HCT116 (cell line): ENCODE data around the gene ZNF606. TPM values are rescaled to one million over a fixed set of nuclear protein-coding genes. Genes with fewer than 3 reads are reported as not detected.

Source experiments
- ATAC-seq: fragments of 200-7000 bp; cut with Tn5 transposase; 2 replicates; pipeline ENCODE4 v1.9.1; 2020; ENCODE audit warnings: mild to moderate bottlenecking, moderate library complexity
- BruUV-seq: library from RNA; stranded (reverse); fragments of 400-500 nt; replicated peaks from 2 replicates; lab custom pipeline; 2021; lab: Mats Ljungman, UMichigan
- CTCF ChIA-PET: fragments of 300-600 bp; sonication (Branson Sonifier 250); formaldehyde crosslinking; loops from one replicate; lab custom pipeline; 2021; ENCODE audit warnings: antibody characterized with exemption; lab: Charles Lee
- POLR2A ChIA-PET: fragments of 300-600, 350-600 bp; sonication (Branson Sonifier 250); formaldehyde crosslinking; loops from one replicate; lab custom pipeline; 2021; ENCODE audit warnings: antibody characterized with exemption; lab: Charles Lee
- RAD21 ChIA-PET, 2 experiments: fragments of 300-600 bp; sonication (Branson Sonifier 250); formaldehyde crosslinking; loops; one replicate each; lab custom pipeline; 2023; ENCODE audit warnings: low total read pairs in 2 of 2; ENCODE audit not compliant: uncharacterized antibody in 2 of 2, unreplicated experiment in 2 of 2, low non-redundant PET in 1 of 2; lab: Charles Lee
- DNase-seq: peaks from one replicate; pipeline ENCODE4 v3.0.0-alpha.2; 2010; ENCODE audit warnings: low read depth, low spot score
- H2AFZ ChIP-seq: fragments of 200-600 bp; shearing (Covaris generic), sonication (generic); 2 replicates; pipeline ENCODE4 v1.6.1; 2017; ENCODE audit warnings: low read depth, mixed run types, mixed read lengths, antibody characterized with exemption, low read length; ENCODE audit not compliant: poor library complexity, severe bottlenecking
- H3K27ac ChIP-seq: 2 replicates; pipeline ENCODE4 v1.5.1; 2012; ENCODE audit warnings: low read depth, low read length
- H3K27me3 ChIP-seq: fragments of 200-600 bp; sonication (generic); 2 replicates; pipeline ENCODE4 v1.6.1; 2016; ENCODE audit warnings: mixed run types, low read length, mixed read lengths; ENCODE audit not compliant: insufficient read depth
- H3K36me3 ChIP-seq, 2 experiments: fragments of 200-500 bp in 1 of 2; fragments of 200-600 bp in 1 of 2; sonication (Bioruptor generic) in 1 of 2; sonication (generic) in 1 of 2; 2 replicates each; pipeline versions ENCODE4 v1.5.1 to v1.6.1; 2014 to 2016; ENCODE audit warnings: low read length in 2 of 2, inconsistent platforms in 1 of 2, mixed read lengths in 1 of 2, mixed run types in 1 of 2; ENCODE audit not compliant: insufficient read depth in 2 of 2, control insufficient read depth in 1 of 2
- H3K4me1 ChIP-seq, 2 experiments: fragments of 200-600 bp in 1 of 2; sonication (generic) in 1 of 2; 2 replicates each; pipeline versions ENCODE4 v1.5.1 to v1.6.1; 2012 to 2017; ENCODE audit warnings: low read length in 2 of 2, inconsistent platforms in 1 of 2, mild to moderate bottlenecking in 1 of 2, mixed read lengths in 1 of 2, mixed run types in 1 of 2, moderate library complexity in 1 of 2; ENCODE audit not compliant: insufficient read depth in 2 of 2, control insufficient read depth in 1 of 2
- H3K4me2 ChIP-seq: fragments of 200-600 bp; sonication (generic); 2 replicates; pipeline ENCODE4 v1.6.1; 2017; ENCODE audit warnings: mixed run types, low read length, mixed read lengths
- H3K4me3 ChIP-seq, 2 experiments: fragments of 200-600 bp in 1 of 2; sonication (generic) in 1 of 2; replicated peaks in 1 of 2; 2 replicates each; pipeline ENCODE4 v1.5.1; 2011 to 2016; ENCODE audit warnings: low read length in 2 of 2, control low read depth in 1 of 2, low read depth in 1 of 2, mild to moderate bottlenecking in 1 of 2, mixed read lengths in 1 of 2, mixed run types in 1 of 2
- H3K79me2 ChIP-seq: fragments of 200-600 bp; sonication (generic); 2 replicates; pipeline ENCODE4 v1.6.1; 2017; ENCODE audit warnings: mild to moderate bottlenecking, mixed run types, low read length, moderate library complexity, mixed read lengths; ENCODE audit not compliant: insufficient read depth
- H3K9ac ChIP-seq: fragments of 200-600 bp; sonication (generic); 2 replicates; pipeline ENCODE4 v1.6.1; 2016; ENCODE audit warnings: low read length, mixed read lengths
- H3K9me2 ChIP-seq: fragments of 200-600 bp; sonication (generic), shearing (Covaris generic); 2 replicates; pipeline ENCODE4 v1.6.1; 2017; ENCODE audit warnings: mixed run types, mild to moderate bottlenecking, moderate library complexity; ENCODE audit not compliant: insufficient read depth
- H3K9me3 ChIP-seq, 2 experiments: fragments of 200-500 bp in 1 of 2; fragments of 200-600 bp in 1 of 2; sonication (Bioruptor generic) in 1 of 2; sonication (generic) in 1 of 2; 2 replicates each; pipeline ENCODE4 v1.6.1; 2014 to 2017; ENCODE audit warnings: low read length in 2 of 2, mixed read lengths in 2 of 2, inconsistent platforms in 1 of 2, low read depth in 1 of 2, mild to moderate bottlenecking in 1 of 2, mixed run types in 1 of 2, moderate library complexity in 1 of 2; ENCODE audit not compliant: control insufficient read depth in 1 of 2, insufficient read depth in 1 of 2
- H4K20me1 ChIP-seq: fragments of 200-600 bp; sonication (generic), shearing (Covaris generic); 2 replicates; pipeline ENCODE4 v1.6.1; 2017; ENCODE audit warnings: mixed run types, mild to moderate bottlenecking, moderate library complexity; ENCODE audit not compliant: insufficient read depth
- CBX3 ChIP-seq: IDR thresholded peaks from 2 replicates; pipeline ENCODE4 v1.6.1; 2012; ENCODE audit warnings: low read depth
- CEBPB ChIP-seq: IDR thresholded peaks from 2 replicates; pipeline ENCODE4 v1.6.1; 2012; ENCODE audit warnings: low read depth
- EGR1 ChIP-seq: IDR thresholded peaks from 2 replicates; pipeline ENCODE4 v1.6.1; 2012; ENCODE audit warnings: low read depth
- ELF1 ChIP-seq: IDR thresholded peaks from 2 replicates; pipeline ENCODE4 v1.6.1; 2012; ENCODE audit warnings: low read depth, borderline replicate concordance
- RAD21 ChIP-seq: IDR thresholded peaks from 2 replicates; pipeline ENCODE4 v1.6.1; 2012; ENCODE audit warnings: low read depth, mild to moderate bottlenecking
- SIN3A ChIP-seq: IDR thresholded peaks from 2 replicates; pipeline ENCODE4 v1.6.1; 2012; ENCODE audit warnings: low read depth
- SP1 ChIP-seq: IDR thresholded peaks from 2 replicates; pipeline ENCODE4 v1.6.1; 2012; ENCODE audit warnings: low read depth
- SRF ChIP-seq: IDR thresholded peaks from 2 replicates; pipeline ENCODE4 v1.6.1; 2012; ENCODE audit warnings: low read depth
- ZFX ChIP-seq: fragments of 450-650 bp; IDR thresholded peaks from 2 replicates; pipeline ENCODE4 v1.6.1; 2017
- ZNF274 ChIP-seq: fragments of 200-500 bp; sonication (Bioruptor generic); IDR thresholded peaks from 2 replicates; pipeline ENCODE4 v1.6.1; 2014; ENCODE audit warnings: mild to moderate bottlenecking, low read depth, low read length, inconsistent platforms
- intact Hi-C: fragments of 100-400 bp; cut with micrococcal nuclease; formaldehyde crosslinking; loops from 2 replicates; pipeline ENCODE4 v1.10.0; 2022
- total RNA-seq: library from RNA; stranded (reverse); gene quantifications from one replicate; pipeline ENCODE4 v1.2.1, GENCODE V29; 2021; ENCODE audit not compliant: unreplicated experiment
- TF ChIP-seq, protein P1 (sequence below): IDR thresholded peaks from 2 replicates; pipeline ENCODE4 v1.6.1; 2012
- TF ChIP-seq, protein P2 (sequence below): IDR thresholded peaks from 2 replicates; pipeline ENCODE4 v1.6.1; 2012

ZNF606 gene
- total RNA-seq, 1 experiment from 2014 or later: 0.05 TPM

DNA sequence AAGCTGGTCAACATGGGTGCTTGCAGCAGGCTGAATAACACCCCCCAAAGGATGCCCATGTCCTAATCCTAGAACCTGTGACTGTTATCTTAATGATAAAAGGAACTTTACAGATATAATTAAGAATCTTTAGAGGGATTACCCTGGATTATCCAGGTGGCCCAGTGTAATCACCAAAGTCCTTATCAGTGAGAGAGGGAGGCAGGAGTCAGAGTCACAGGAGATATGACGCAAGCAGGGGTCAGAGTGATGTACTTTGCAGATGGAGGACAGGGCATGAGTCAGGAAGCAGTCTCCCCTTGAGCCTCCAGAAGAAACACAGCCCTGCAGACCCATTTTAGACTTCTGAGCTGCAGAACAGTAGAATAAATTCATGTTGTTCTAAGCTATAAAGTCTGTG lies 9.8 kb downstream of the ZNF606 start:
- no peak overlapping the region for H3K27ac ChIP-seq
- RAD21 ChIA-PET: no interaction called here

DNA sequence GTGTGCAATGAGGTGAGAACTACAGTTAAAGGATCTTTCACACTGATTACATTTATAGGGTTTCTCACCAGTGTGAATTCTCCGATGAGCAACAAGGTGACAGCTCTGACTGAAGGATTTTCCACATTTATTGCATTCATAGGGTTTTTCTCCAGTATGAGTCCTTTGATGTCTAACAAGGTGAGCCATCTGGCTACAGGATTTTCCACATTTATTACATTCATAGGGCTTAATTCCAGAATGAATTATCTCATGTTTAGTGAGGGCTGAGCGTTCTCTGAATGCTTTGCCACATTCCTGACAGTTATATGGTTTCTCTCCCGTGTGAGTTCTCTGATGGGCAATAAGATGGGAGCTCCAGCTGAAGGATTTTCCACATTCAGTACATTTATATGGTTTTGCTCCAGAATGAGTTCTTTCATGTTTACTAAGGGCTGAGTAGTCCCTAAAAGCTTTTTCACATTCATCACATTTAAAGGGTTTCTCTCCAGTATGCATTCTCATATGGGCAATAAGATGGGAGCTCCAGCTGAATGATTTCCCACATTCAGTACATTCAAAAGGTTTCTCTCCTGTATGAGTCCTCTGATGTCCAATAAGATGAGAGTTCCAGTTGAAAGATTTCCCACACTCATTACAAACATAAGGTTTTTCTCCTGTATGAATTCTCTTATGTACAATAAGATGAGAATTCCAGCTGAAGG lies 23.9 kb downstream of the ZNF606 start:
- no peak overlapping the region for H3K4me2 ChIP-seq
- H3K9me3 ChIP-seq: peaks cover 32 to 51% of the 10 kb centered on the region in 2 experiments; a peak in 3 of 4 replicates
- no peak overlapping the region for H3K4me3 ChIP-seq
- no peaks in the 10 kb centered on the region for H3K27me3 ChIP-seq
- H3K27ac ChIP-seq: no peak overlapping the region
- no peak for DNase-seq
- H3K9ac ChIP-seq: no peak overlapping the region
- BruUV-seq: no TSS peak
- no peak overlapping the region for H2AFZ ChIP-seq
- RAD21 ChIA-PET: no interaction called here
- intact Hi-C loops: no loop called here
- TF ChIP-seq ZNF274: peak; percentile 96
- TF ChIP-seq ZFX: no peak
- TF ChIP-seq, all 23 proteins: peak for 1
- CTCF ChIA-PET: no interaction called here
- Histone ChIP-seq H4K20me1 (no peaks in the 10 kb centered on the region), H3K36me3 (no peaks in the 10 kb centered on the region), H3K79me2 (no peaks in the 10 kb centered on the region), H3K4me1 (no peaks in the 10 kb centered on the region), H3K9me2 (no peaks in the 10 kb centered on the region)
- POLR2A ChIA-PET: no interaction called here
- ATAC-seq: no peak

More for the DNA sequence above, 9.8 kb downstream of the ZNF606 start:
- TF ChIP-seq ZNF274 (no peak), ZFX (no peak), SIN3A (no peak), CBX3 (no peak), CEBPB (no peak), SP1 (no peak), SRF (no peak), EGR1 (no peak), RAD21 (no peak), ELF1 (no peak)
- TF ChIP-seq, protein P1, sequence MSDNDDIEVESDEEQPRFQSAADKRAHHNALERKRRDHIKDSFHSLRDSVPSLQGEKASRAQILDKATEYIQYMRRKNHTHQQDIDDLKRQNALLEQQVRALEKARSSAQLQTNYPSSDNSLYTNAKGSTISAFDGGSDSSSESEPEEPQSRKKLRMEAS: no peak
- TF ChIP-seq, protein P2, sequence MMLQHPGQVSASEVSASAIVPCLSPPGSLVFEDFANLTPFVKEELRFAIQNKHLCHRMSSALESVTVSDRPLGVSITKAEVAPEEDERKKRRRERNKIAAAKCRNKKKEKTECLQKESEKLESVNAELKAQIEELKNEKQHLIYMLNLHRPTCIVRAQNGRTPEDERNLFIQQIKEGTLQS: no peak
- Histone ChIP-seq H3K4me1 (no peaks in the 10 kb centered on the region), H3K27me3 (no peaks in the 10 kb centered on the region), H3K9me2 (no peaks in the 10 kb centered on the region), H3K36me3 (no peaks in the 10 kb centered on the region), H3K79me2 (no peaks in the 10 kb centered on the region), H3K4me3 (no peak overlapping the region), H3K9me3 (peaks cover 0 to 34% of the 10 kb centered on the region in 2 experiments; a peak in 2 of 4 replicates), H2AFZ (no peak overlapping the region), H3K9ac (no peak overlapping the region), H4K20me1 (no peaks in the 10 kb centered on the region), H3K4me2 (no peak overlapping the region)
- BruUV-seq: no TSS peak
- POLR2A ChIA-PET: no interaction called here
- CTCF ChIA-PET: no interaction called here
- intact Hi-C loops: no loop called here
- DNase-seq: no peak
- no peak for ATAC-seq
